SW 1271 (cell line): ENCODE results near the gene RASGRP4.
A peak's percentile ranks its signal among the peaks of the same experiment; 100 is the strongest.
"Not testable (repeated sequence)": the region's sequence is repeated elsewhere in the genome, so short reads cannot be mapped to it uniquely, and the experiment has no call there.

ENCODE experiments used
- DNase-seq, 2 experiments: peaks; one replicate each; lab custom pipeline; 2025; lab: John Stamatoyannopoulos, UW

RASGRP4 gene

GRCh38 chr19:38413416-38413815, 12.6 kb downstream of the RASGRP4 start:
- no peak for DNase-seq

- no peak for DNase-seq
Measured at GRCh38 chr19:38412961-38413360, 13.1 kb downstream of the RASGRP4 start.

GRCh38 chr19:38412491-38412890, 13.5 kb downstream of the RASGRP4 start:
- DNase-seq: no peak

- DNase-seq: not testable (repeated sequence)
Measured at GRCh38 chr19:38411898-38412297, 14.1 kb downstream of the RASGRP4 start.

GRCh38 chr19:38411041-38411712, 14.8 kb downstream of the RASGRP4 start:
- DNase-seq: no peak

- DNase-seq: not testable (repeated sequence)
Measured at GRCh38 chr19:38410407-38410806, 15.6 kb downstream of the RASGRP4 start.

GRCh38 chr19:38409631-38410133, 16.3 kb downstream of the RASGRP4 start:
- DNase-seq: no peak

- DNase-seq: no peak
Measured at GRCh38 chr19:38405276-38405675, 20.7 kb downstream of the RASGRP4 start.

- DNase-seq: no peak
Measured at GRCh38 chr19:38404858-38405257, 21.2 kb downstream of the RASGRP4 start.

GRCh38 chr19:38402967-38403674, 22.9 kb downstream of the RASGRP4 start, which contains the start of gene FAM98C:
Gene FAM98C, plus strand, starts transcription at chr19:38403093. Its CDS starts 61 bp downstream, at chr19:38403154.
- DNase-seq: peak; percentile 82 to 90

GRCh38 chr19:38402623-38402966, 23.4 kb downstream of the RASGRP4 start:
- no peak for DNase-seq

GRCh38 chr19:38401148-38401547, 24.9 kb downstream of the RASGRP4 start:
- DNase-seq: peak in 1 of 2 experiments; percentile 40

GRCh38 chr19:38400361-38400760, 25.7 kb downstream of the RASGRP4 start:
- DNase-seq: no peak

GRCh38 chr19:38399537-38399936, 26.5 kb downstream of the RASGRP4 start:
- no peak for DNase-seq

- DNase-seq: no peak
Measured at GRCh38 chr19:38399081-38399480, 26.9 kb downstream of the RASGRP4 start.

GRCh38 chr19:38395381-38396114, 30.5 kb downstream of the RASGRP4 start:
- no peak for DNase-seq

- DNase-seq: no peak
Measured at GRCh38 chr19:38394488-38394887, 31.5 kb downstream of the RASGRP4 start.

GRCh38 chr19:38392707-38393308, 33.2 kb downstream of the RASGRP4 start:
- no peak for DNase-seq

GRCh38 chr19:38391911-38392464, 34.0 kb downstream of the RASGRP4 start:
- no peak for DNase-seq

GRCh38 chr19:38389957-38390924, 35.8 kb downstream of the RASGRP4 start:
- no peak for DNase-seq
